NT2/D1 (cell line): Measurements from ENCODE around the gene IFITM5.

ENCODE experiments used
- DNase-seq: peaks from one replicate; pipeline ENCODE4 v3.0.0-alpha.2; 2011; ENCODE audit warnings: low read depth, low spot score
- H3K27me3 ChIP-seq: 2 replicates; pipeline ENCODE4 v1.6.0; 2011; ENCODE audit warnings: mild to moderate bottlenecking; ENCODE audit not compliant: insufficient read length, insufficient read depth
- H3K36me3 ChIP-seq: 2 replicates; pipeline ENCODE4 v1.6.1; 2011; ENCODE audit warnings: mild to moderate bottlenecking, low read length, mixed read lengths; ENCODE audit not compliant: insufficient read depth, insufficient read length
- H3K4me1 ChIP-seq: 2 replicates; pipeline ENCODE4 v1.5.1; 2011; ENCODE audit not compliant: insufficient read depth, insufficient read length
- H3K4me3 ChIP-seq: 2 replicates; pipeline ENCODE4 v1.5.1; 2011; ENCODE audit warnings: low read depth; ENCODE audit not compliant: insufficient read length
- H3K9ac ChIP-seq: 2 replicates; pipeline ENCODE4 v1.6.0; 2011; ENCODE audit warnings: low read depth; ENCODE audit not compliant: insufficient read length
- H3K9me3 ChIP-seq: 2 replicates; pipeline ENCODE4 v1.5.1; 2011; ENCODE audit warnings: mild to moderate bottlenecking, low read length; ENCODE audit not compliant: insufficient read depth
- SUZ12 ChIP-seq: IDR thresholded peaks from 2 replicates; pipeline ENCODE4 v1.6.1; 2011; ENCODE audit not compliant: insufficient read length, insufficient read depth; ENCODE audit errors: extremely low read depth
- YY1 ChIP-seq: IDR thresholded peaks from 2 replicates; pipeline ENCODE4 v1.6.1; 2011; ENCODE audit not compliant: insufficient read length, insufficient read depth
- ZNF274 ChIP-seq: IDR thresholded peaks from 2 replicates; pipeline ENCODE4 v1.6.1; 2011; ENCODE audit warnings: mild to moderate bottlenecking, low read depth, low read length

IFITM5 gene

DNA sequence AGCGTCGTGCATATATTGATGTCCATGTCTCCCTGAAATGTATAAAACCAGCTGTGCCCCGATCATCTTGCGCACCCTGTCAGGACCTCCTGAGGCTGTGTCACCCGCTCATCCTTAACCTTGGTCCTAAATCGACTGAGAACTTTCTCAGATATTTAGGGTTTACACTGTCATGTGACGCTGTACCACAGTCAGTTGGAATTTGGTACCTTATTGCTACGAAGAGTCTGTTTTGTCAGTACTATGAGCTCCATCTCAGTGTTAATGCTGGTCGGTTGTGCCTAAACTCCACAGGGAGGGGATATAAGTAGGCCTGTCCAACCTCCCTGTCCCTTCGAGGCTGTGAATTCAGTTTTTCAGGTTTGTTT is 6.5 kb upstream of the IFITM5 start:
- Histone ChIP-seq H3K9ac (peak overlapping the region; percentile 39), H3K4me1 (peaks cover 26% of the 10 kb centered on the region)
- DNase-seq = no peak

DNA sequence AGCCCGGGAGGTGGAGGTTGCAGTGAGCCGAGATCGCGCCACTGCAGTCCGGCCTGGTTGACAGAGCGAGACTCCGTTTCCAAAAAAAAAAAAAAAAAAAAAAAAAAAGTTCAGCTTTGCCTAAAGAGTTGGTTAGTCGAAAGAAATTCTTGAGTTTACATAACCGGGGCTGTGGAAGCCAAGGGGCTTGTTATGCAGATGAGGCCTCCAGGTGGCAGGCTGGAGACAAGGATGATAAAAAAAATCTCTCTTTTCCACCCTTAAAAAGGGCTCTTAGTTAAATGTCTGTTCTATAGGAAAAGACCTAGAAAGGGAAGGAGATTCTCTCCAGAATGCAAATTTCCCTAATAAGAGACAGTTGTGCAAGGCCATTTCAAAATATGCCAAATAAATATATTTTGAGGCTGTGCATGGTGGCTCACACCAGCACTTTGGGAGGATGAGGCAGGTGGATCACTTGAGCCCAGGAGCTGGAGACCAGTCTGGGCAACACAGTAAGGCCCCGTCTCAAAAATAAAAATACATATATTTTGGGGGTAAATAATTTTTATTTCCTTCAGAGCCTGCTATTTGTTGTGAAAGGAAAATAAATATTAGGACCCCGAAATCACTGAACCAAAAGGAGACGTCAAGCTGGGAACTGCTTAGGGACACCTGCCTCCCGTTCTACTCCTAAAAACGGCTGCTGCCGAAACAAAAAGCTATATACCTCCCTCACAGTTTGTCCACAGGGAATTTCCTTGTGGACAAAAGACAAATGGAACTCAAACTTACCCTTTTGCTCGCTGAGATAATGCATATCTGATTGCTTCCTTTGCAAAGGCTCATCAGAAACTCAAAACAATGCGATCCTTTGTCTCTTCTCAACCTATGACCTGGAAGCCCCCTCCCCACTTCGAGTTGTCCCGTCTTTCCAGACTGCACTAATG is 5.9 kb upstream of the IFITM5 start:
- H3K9me3 ChIP-seq = no peaks in the 10 kb centered on the region
- no peak overlapping the region for H3K4me3 ChIP-seq
- no peaks in the 10 kb centered on the region for H3K36me3 ChIP-seq
- H3K9ac ChIP-seq = no peak overlapping the region
- TF ChIP-seq ZNF274 = no peak
- TF ChIP-seq YY1 = no peak
- TF ChIP-seq SUZ12 = no peak
- peaks cover 26% of the 10 kb centered on the region for H3K4me1 ChIP-seq
- DNase-seq = peak; percentile 93
- no peaks in the 10 kb centered on the region for H3K27me3 ChIP-seq

More for the DNA sequence above, 6.5 kb upstream of the IFITM5 start:
- Histone ChIP-seq H3K36me3 (no peaks in the 10 kb centered on the region), H3K27me3 (no peaks in the 10 kb centered on the region), H3K9me3 (no peaks in the 10 kb centered on the region), H3K4me3 (no peak overlapping the region)
- TF ChIP-seq ZNF274 (no peak), SUZ12 (no peak), YY1 (no peak)

DNA sequence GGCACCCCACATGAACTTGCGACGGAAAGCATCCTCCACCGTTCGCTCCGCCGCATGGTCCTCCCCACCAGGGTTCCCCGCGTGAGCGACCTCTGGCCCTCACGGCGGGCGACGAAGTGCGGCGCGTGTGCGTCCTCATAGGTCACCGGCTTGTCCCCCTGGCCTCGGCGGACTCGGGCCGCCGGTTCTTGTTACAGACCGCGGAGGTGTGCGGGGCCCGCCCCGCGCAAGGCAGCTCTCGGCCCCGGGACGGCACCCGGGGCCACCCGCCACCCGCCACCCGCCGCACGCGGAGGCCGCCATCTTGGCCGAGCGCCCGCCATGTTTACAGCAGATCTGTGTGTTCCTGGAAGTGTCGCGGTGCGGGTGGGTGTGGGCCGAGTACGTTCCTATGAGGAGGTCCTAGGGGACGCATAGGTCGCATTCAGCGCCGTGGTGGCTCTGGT is 4.8 kb upstream of the IFITM5 start:
- H3K9me3 ChIP-seq = no peaks in the 10 kb centered on the region
- H3K36me3 ChIP-seq = no peaks in the 10 kb centered on the region
- no peak overlapping the region for H3K4me3 ChIP-seq
- H3K27me3 ChIP-seq = no peaks in the 10 kb centered on the region
- peaks cover 29% of the 10 kb centered on the region for H3K4me1 ChIP-seq
- DNase-seq = no peak
- peak overlapping the region; percentile 51 for H3K9ac ChIP-seq
- TF ChIP-seq SUZ12 = no peak
- TF ChIP-seq YY1 = no peak
- TF ChIP-seq ZNF274 = no peak

DNA sequence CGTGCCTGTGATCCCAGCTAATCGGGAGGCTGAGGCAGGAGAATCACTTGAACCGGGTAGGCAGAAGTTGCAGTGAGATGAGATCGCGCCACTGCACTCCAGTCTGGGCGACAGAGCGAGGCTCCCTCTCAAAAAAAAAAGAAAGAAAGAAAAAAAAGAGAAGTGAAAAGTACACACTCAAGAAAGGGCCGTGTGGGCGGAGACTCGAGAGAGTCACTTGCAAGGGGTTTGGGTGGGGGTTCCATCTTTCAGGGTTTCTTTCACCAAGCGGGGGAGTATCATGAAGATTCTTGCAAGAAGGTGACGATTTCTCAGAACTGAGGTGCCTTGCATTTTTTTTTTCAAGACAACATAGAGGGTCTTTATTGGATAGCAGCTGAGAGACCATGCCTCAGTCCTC is 4.0 kb upstream of the IFITM5 start:
- no peak overlapping the region for H3K4me3 ChIP-seq
- peaks cover 33% of the 10 kb centered on the region for H3K4me1 ChIP-seq
- H3K9ac ChIP-seq = peak overlapping the region; percentile 24
- TF ChIP-seq ZNF274 = no peak
- no peak for TF ChIP-seq SUZ12
- no peak for TF ChIP-seq YY1
- no peaks in the 10 kb centered on the region for H3K27me3 ChIP-seq
- no peaks in the 10 kb centered on the region for H3K9me3 ChIP-seq
- no peaks in the 10 kb centered on the region for H3K36me3 ChIP-seq
- DNase-seq = no peak

DNA sequence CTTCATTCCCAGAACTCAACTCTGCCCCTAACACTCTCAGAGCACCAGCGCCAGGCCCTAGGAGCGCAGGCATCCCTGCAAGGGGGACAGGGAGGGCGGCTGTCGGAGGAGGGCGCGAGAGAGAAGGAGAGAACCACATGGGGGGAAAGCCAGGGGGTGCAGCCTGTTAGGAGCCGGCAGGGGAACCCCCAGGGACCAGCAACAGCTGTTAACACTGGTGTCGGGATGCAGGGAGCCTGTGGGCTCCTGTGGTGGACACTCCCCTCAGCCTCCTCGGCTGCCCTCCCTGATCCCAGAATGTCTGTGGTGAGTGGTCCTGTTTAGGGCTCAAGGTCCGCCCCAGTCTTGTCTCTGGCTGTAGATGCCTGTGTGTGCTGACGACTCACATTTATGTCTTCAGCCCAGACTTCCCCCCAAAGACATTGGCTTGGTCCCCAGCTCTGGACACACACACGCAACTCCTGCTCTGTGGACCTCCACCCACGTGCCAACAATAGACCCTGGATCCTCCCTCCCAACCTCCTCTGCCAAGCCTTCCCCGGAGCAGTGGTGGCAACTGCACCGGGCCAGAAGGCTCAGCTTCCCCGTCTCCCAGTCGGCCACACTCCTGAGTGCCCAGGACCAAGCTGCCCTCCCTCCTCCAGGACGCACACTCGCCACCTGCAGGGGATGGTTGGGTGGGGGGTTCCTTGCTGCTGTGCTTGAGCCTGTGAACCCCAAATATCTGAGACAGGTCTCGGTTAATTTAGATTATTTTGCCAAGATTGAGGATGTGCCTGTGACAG is 817 bp upstream of the IFITM5 start:
- no peaks in the 10 kb centered on the region for H3K27me3 ChIP-seq
- peaks cover 30% of the 10 kb centered on the region for H3K4me1 ChIP-seq
- H3K4me3 ChIP-seq = no peak overlapping the region
- peaks cover 12% of the 10 kb centered on the region for H3K36me3 ChIP-seq
- DNase-seq = no peak
- H3K9ac ChIP-seq = no peak overlapping the region
- TF ChIP-seq SUZ12 (no peak), YY1 (no peak), ZNF274 (no peak)
- no peaks in the 10 kb centered on the region for H3K9me3 ChIP-seq

DNA sequence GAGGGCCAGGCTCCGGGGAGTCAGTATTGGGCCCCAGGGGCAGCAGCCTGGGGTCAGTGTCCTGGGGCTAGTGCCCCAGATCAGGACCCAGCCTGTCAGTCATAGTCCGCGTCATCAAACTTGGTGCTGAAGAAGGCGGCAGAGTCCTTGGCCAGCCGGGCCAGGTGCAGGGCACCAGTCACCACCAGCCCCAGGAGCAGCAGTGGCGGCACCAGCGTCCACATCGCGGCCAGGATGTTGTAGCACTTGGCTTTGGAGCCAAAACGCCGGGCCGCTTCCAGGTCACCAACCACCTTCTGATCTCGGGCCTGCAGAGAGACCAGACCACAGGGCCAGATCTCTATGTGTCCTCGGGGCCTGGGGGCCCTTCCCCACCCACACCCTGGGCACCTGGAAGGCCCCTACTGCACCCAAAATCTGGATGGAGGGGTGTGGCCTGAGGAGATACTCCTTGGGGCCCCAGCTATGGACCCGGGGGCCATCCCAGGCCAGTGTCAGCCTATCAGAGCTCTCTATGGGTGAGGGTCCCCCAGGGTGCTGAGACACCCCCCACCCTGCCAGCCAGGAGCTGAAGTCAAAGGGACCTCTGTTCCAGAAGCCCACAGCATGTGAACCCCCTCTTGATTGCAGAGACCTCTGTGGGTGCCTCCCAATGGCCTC is 790 bp downstream of the IFITM5 start:
- H3K4me3 ChIP-seq = no peak overlapping the region
- TF ChIP-seq SUZ12 (no peak), ZNF274 (no peak), YY1 (no peak)
- H3K9ac ChIP-seq = peak overlapping the region; percentile 50
- no peaks in the 10 kb centered on the region for H3K27me3 ChIP-seq
- peaks cover 27% of the 10 kb centered on the region for H3K4me1 ChIP-seq
- H3K36me3 ChIP-seq = peaks cover 28% of the 10 kb centered on the region
- H3K9me3 ChIP-seq = no peaks in the 10 kb centered on the region
- no peak for DNase-seq

DNA sequence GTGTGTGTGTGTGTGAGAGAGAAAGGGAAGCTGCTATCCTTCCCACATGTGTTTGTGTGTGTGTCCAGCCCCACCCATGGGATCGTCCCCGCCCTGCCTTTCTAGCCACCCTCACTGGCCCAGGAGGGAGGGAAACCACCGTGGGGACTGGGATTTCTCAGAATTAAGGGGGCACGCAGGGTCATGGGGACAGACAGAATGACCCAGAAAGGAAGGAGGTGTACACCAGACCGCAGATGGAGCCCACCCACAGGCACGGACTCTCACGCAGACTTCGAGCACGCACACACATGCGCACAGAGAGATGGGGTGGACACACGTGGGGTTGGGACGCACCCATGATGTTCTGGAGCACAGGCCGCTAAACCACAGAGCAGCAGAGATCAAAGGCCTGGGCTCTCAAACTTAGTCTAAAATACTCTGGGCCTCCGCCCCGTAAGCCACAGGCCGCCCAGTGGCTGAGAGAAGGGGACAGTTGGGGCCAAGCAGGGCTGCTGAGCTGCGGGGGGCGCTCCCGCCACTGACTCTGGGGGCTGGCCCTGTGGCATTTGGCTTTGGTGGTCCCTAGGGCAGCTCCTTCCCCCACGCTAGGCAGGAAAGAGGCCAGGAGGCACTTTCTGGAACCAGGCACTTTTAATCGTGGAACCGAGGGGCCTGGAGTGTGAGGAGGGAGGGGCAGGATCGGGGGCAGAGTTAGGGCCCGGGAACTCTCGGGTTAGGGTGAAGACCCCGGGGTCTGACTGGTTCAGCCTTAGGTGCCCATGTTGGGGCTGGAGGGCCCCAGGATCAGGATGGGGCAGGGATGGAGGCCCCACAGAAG is 1.5 kb downstream of the IFITM5 start:
- no peaks in the 10 kb centered on the region for H3K27me3 ChIP-seq
- no peak overlapping the region for H3K4me3 ChIP-seq
- H3K9me3 ChIP-seq = no peaks in the 10 kb centered on the region
- TF ChIP-seq YY1 (no peak), ZNF274 (no peak), SUZ12 (no peak)
- H3K9ac ChIP-seq = peak overlapping the region; percentile 50
- peaks cover 35% of the 10 kb centered on the region for H3K36me3 ChIP-seq
- DNase-seq = no peak
- peaks cover 27% of the 10 kb centered on the region for H3K4me1 ChIP-seq
